ENCODE results near the gene KIAA1549. TPM values are rescaled to one million over a fixed set of nuclear protein-coding genes. Genes with fewer than 3 reads are reported as not detected.
"Not testable (repeated sequence)": the region's sequence is repeated elsewhere in the genome, so short reads cannot be mapped to it uniquely, and the experiment has no call there.

KIAA1549 gene
- polyA plus RNA-seq (2013, experiment 1 of 2; ENCODE audit: insufficient read length) = 2.9 TPM
- 3.0 TPM for polyA plus RNA-seq (2013, experiment 2 of 2; ENCODE audit: insufficient read length)

- DNase-seq = peak; percentile 70
These were observed at the start of gene KIAA1549 for GRCh38 chr7:138981332-138982203. Gene KIAA1549, minus strand, starts transcription at chr7:138981389. Its CDS starts 120 bp downstream, at chr7:138981269.

- no peak for DNase-seq
These were observed 48.2 kb upstream of the KIAA1549 start for GRCh38 chr7:139029353-139029752.

DNA sequence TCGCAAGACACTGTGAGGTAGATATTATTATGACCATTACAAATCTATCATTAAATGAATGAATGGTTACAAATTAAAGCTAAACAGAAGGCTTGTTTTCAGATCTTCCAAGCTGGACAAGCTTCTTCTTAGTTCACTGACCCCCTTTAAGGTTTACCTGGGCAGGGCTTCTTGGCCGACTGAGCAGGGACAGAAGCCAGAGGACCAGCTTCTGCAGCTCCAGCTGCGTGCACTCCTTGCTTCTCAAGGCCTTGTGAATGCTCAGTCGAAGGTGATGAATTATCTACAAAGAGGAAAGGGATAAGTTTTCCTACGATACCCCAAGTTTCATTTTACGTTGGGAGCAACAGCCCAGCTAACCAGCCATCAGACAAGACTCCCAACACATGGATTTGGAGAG is 45.4 kb upstream of the KIAA1549 start:
- no peak for DNase-seq

GRCh38 chr7:139025861-139026260 is 44.7 kb upstream of the KIAA1549 start:
- not testable (repeated sequence) for DNase-seq

- DNase-seq = peak; percentile 32
These were observed 41.9 kb upstream of the KIAA1549 start for GRCh38 chr7:139023076-139023475.

- no peak for DNase-seq
These were observed 41.1 kb upstream of the KIAA1549 start for GRCh38 chr7:139022286-139022685.

DNA sequence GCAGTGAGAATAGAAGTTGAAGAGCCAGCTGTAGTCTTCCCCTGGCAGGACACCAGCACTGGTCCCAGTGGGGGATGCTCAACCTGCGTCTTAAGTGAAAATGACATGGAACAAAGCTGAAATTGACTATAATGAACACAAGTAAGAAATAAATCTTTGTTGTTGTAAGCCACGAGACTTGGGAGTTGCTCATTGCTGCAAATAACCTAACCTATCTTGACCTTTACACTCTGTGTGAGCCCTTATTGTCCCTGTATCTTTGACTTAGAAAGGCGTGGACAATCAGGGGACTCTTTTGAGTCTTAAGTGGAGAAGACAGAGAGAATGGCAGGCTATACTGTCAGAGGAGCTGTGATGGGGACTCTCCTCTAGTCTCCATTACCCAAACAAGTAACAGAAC is 37.7 kb upstream of the KIAA1549 start:
- DNase-seq = no peak

GRCh38 chr7:139016931-139017511 is 35.8 kb upstream of the KIAA1549 start:
- DNase-seq = peak; percentile 70

DNA sequence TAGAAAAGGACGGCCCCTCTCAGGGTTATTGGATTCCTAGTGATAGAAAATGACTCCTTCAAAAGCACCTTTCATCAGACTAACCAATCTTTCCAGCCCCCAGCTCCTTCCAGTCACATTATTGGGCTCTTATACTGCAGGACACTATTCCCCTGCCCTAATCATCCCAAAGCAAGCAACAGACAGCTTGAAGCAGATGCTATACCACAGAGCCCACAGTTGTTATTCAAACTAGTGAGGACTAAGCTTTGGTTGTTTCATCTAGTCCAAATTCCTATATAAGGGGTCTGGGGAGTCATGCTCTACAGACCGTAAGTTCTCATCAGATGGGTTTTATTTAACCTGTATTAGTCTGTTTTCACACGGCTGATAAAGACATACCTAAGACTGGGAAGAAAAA is 30.2 kb upstream of the KIAA1549 start:
- no peak for DNase-seq

GRCh38 chr7:139004321-139005090 is 23.3 kb upstream of the KIAA1549 start:
- DNase-seq = no peak

GRCh38 chr7:138999414-138999813 is 18.2 kb upstream of the KIAA1549 start:
- no peak for DNase-seq

DNA sequence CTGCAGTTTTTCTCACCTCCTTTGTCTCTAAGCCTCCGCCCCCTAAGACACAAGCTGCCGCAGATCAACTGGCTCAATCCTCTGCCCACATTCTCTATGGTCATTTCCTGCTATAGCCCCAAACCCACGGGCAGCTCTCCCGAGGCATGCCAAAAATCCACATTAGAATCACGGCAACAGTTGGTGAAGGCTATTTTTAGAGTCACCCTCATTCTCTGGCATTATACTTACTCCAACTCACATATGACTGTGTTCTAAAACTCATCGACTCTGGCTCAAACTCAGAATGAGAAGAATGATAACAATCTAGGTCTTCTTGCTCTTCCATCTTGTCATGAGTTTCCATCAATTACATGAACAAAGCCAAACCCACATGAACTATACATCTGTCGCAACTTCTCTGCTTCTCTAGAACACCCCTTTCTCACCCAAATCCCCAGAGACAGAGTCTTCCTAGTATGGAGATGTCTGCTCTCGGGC is 10.9 kb upstream of the KIAA1549 start:
- DNase-seq = peak; percentile 58

DNA sequence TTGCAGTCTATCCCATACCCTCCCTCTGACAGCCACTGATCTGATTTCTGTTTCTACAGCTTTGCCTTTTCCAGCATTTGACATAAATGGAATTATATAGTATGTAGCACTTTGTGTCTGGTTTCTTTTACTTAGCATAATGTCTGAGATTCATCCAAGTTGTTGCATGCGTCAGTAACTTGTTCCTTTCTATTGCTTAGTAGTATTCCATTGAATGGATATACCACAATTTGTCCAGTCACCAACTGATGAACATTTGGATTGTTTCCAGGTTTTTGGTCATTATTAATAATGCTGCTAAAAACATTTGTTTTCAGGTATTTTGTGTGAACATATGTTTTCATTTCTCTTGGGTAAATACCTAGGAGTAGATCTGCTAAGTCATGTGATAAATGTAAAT is 6.5 kb upstream of the KIAA1549 start:
- DNase-seq = no peak

- DNase-seq = no peak
These were observed 1.0 kb upstream of the KIAA1549 start for GRCh38 chr7:138982204-138982623.

DNA sequence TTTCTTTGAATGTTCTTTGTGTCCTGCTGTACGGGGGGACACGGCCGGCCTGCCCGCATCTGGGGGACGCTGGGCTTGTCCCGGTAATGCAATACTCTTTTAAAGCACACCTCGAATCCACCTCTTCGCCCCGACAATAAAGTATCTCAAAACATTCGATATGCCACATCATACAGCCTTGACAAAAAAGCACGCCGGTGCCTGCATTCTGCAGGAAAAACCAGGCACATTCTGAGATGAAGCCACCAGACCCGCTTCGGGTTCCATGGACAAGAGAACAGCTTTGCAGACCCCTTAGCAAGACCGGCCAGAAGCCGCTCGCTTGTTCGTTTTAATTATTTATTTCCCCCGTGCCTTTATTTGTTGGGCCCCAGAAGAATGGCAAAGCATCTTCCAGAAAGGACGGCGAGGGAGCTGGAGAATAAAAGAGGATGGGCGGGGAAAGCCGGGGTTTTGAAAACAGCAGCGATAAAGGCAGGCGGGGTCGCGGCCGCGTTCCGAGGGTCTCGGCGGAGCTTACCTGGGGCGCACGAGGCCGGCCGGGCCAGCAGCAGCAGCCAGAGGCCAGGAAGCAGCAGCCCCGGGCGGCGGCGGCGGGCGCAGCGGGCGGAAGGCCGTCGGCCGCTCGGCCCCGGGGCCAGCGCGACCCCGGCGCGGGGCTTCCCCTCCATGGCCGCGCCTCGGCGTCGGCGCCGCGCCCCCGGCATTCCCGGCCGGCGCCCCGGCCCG is 462 bp downstream of the KIAA1549 start:
- DNase-seq = no peak

GRCh38 chr7:138979988-138980562 is 1.1 kb downstream of the KIAA1549 start:
- peak; percentile 13 for DNase-seq

DNA sequence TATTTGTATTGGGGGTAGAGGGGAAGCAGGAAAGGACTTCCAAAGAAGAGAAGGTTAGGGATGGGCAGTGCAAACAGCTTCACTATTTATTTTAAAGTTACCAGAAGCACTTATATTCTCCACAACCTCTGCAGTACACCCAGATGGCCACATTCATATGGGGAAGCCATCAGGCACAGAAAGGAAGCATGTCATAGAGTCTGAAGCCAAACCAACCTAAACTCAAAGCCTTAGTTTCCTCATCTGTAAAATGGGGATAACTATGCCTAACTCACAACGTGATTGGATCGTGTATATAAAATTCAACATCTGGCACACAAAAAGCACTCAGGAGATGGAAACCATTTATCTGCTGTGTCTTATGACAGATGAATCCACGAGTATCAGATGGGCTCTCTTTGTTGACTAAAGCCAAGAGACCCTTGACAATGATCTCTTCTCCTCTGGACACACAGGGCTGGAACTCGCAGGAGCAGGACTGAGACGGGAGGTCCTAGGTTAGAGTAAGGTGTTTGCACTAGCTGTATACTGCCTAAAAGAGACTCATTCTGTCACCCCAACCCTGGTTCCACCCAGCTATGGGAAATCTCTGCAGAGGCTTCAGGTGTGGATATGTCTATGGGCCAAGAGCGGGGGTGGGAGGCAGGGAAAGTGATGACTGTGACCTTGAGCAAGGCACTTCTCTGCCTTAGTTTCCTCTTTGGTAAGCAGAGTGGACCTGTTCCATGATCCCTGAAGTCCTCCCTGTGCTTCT is 1.8 kb downstream of the KIAA1549 start:
- DNase-seq = peak; percentile 9

GRCh38 chr7:138978541-138979184 is 2.5 kb downstream of the KIAA1549 start:
- no peak for DNase-seq

DNA sequence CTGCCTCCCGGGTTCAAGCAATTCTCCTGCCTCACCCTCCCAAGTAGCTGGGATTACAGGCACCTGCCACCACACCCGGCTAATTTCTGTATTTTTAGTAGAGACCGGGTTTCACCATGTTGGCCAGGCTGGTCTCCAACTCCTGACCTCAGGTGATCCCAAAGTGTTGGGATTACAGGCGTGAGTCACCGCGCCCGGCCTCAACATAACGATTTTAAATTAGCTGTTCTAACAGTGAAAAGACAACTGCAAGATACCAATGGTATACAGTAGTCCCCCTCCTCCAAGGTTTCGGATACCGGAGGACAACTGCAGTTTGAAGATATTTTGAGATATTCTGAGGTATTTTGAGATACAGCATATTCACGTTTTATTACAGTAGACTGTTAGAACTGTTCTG is 5.0 kb downstream of the KIAA1549 start:
- not testable (repeated sequence) for DNase-seq

GRCh38 chr7:138975343-138976104 is 5.7 kb downstream of the KIAA1549 start:
- DNase-seq = no peak

All from fibroblast of skin of scalp (primary cell).